Bone marrow (tissue), 2 donors: ENCODE results near the gene TGM4.
"Not testable (repeated sequence)": the region's sequence is repeated elsewhere in the genome, so short reads cannot be mapped to it uniquely, and the experiment has no call there.

Experiments
- DNase-seq, 2 donors: peaks; one replicate each; lab custom pipeline; 2025; lab: John Stamatoyannopoulos, UW

Gene TGM4

GRCh38 chr3:44915702-44916438 is 41.5 kb downstream of the TGM4 start:
- DNase-seq: no peak

GRCh38 chr3:44918087-44918486 is 43.7 kb downstream of the TGM4 start:
- no peak for DNase-seq

- DNase-seq: no peak
These were observed 44.2 kb downstream of the TGM4 start for GRCh38 chr3:44918581-44918980.

GRCh38 chr3:44920081-44920480 is 45.7 kb downstream of the TGM4 start:
- DNase-seq: no peak

- DNase-seq: peak in 1 of 2 donors; percentile 3
These were observed 49.4 kb downstream of the TGM4 start for GRCh38 chr3:44923632-44924456.

- no peak for DNase-seq
These were observed 50.2 kb downstream of the TGM4 start for GRCh38 chr3:44924457-44925084.

GRCh38 chr3:44926172-44926571 is 51.8 kb downstream of the TGM4 start:
- no peak for DNase-seq

GRCh38 chr3:44926921-44927320 is 52.5 kb downstream of the TGM4 start:
- DNase-seq: no peak

GRCh38 chr3:44927371-44927770 is 53.0 kb downstream of the TGM4 start:
- DNase-seq: no peak

- DNase-seq: no peak
These were observed 55.4 kb downstream of the TGM4 start for GRCh38 chr3:44929782-44930181.

- DNase-seq: no peak
These were observed 56.5 kb downstream of the TGM4 start for GRCh38 chr3:44930911-44931310.

- DNase-seq: no peak
These were observed 57.4 kb downstream of the TGM4 start for GRCh38 chr3:44931791-44932190.

GRCh38 chr3:44932271-44932670 is 57.9 kb downstream of the TGM4 start:
- DNase-seq: no peak

GRCh38 chr3:44932986-44933944 is 58.9 kb downstream of the TGM4 start:
- no peak for DNase-seq

GRCh38 chr3:44939581-44940036 is 65.2 kb downstream of the TGM4 start:
- DNase-seq: no peak

- DNase-seq: no peak
These were observed 68.0 kb downstream of the TGM4 start for GRCh38 chr3:44942202-44942921.

- DNase-seq: no peak
These were observed 73.8 kb downstream of the TGM4 start for GRCh38 chr3:44948239-44948638.

GRCh38 chr3:44949770-44950169 is 75.4 kb downstream of the TGM4 start:
- not testable (repeated sequence) for DNase-seq

- no peak for DNase-seq
These were observed 75.9 kb downstream of the TGM4 start for GRCh38 chr3:44950275-44950734.

GRCh38 chr3:44952689-44953088 is 78.3 kb downstream of the TGM4 start:
- DNase-seq: no peak

GRCh38 chr3:44954304-44954703 is 79.9 kb downstream of the TGM4 start:
- no peak for DNase-seq
